ENCODE measurements around the gene IQCK. TPM values are rescaled to one million over a fixed set of nuclear protein-coding genes. Genes with fewer than 3 reads are reported as not detected.
A peak's percentile ranks its signal among the peaks of the same experiment; 100 is the strongest.

IQCK gene
- total RNA-seq, 5 donors from 2014 or later (not counting 1 experiment from before 2014, with no cell fraction given) = 1.6 to 3.3 (median 2.0) TPM

- no peak overlapping the region for H3K27ac ChIP-seq (ENCODE audit: low read length)
- WGBS (ENCODE audit: insufficient coverage) = no CpG with 5 or more reads among the region's 5 CpGs
- peaks cover 2% of the 10 kb centered on the region for H3K9me3 ChIP-seq
Measured at GRCh38 chr16:19689342-19689741, 28.7 kb upstream of the IQCK start.

DNA sequence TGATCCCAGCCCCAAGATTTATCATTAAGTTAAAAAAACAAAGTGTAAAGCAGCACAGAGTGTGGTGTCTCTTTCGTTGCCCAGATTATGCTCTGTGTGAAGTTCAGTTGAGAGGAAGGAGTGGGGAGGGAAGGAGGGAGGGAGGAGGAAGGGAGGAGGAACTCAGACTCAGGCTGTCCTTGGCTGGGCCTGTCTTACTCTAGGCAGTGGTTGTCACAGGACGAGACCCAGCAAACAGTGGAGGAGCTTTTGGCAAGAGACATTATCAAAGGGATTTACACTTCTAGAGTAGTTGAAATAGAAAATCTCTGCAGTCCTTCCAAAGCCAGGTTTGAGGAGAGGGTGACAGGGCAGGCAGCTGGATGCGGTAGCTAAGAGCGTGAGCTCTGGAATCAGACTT lies 27.9 kb upstream of the IQCK start:
- Mint-ChIP-seq H3K4me1 (peaks cover 31 to 62% (median 36%) of the 10 kb centered on the region in 3 donors), H3K4me3 (peak overlapping the region in 1 of 3 donors; percentile 47), H3K9me3 (peaks cover 0 to 3% (median 3%) of the 10 kb centered on the region in 3 donors), H3K36me3 (peaks cover 42% of the 10 kb centered on the region), H3K27me3 (no peaks in the 10 kb centered on the region), H3K27ac (peak overlapping the region; percentile 69 to 82)
- ATAC-seq (replicated peaks in 1 of 4) (peak; percentile 59 to 76 (median 70)), DNase-seq (peak in 1 of 35 experiments; percentile 10)
- no peak overlapping the region for H3K27ac ChIP-seq (ENCODE audit: low read length)
- H3K4me1 ChIP-seq (ENCODE audit: control insufficient read depth in 1 of 2, extremely low read depth in 1 of 2, insufficient read depth in 2 of 2, low read length in 2 of 2) = peaks cover 7 to 43% of the 10 kb centered on the region in 2 experiments
- POLR2A ChIA-PET = no interaction called here
- H3K9me3 ChIP-seq = no peaks in the 10 kb centered on the region
- no peak overlapping the region for H3K4me3 ChIP-seq (ENCODE audit: control insufficient read depth in 1 of 2, extremely low read depth in 1 of 2, low read length in 1 of 2)
- CTCF ChIA-PET = no interaction called here
- no peaks in the 10 kb centered on the region for H3K27me3 ChIP-seq (replicated peaks in 1 of 2; ENCODE audit: control insufficient read depth in 2 of 2, extremely low read depth in 1 of 2, insufficient read depth in 2 of 2, low read length in 1 of 2)
- H3K36me3 ChIP-seq (ENCODE audit: control insufficient read depth in 2 of 2, extremely low read depth in 1 of 2, insufficient read depth in 1 of 2, low read length in 1 of 2) = peaks cover 22 to 36% of the 10 kb centered on the region in 2 donors
- 17% methylated on average over 1 of the region's 4 CpGs for WGBS (ENCODE audit: insufficient coverage)

More at GRCh38 chr16:19689342-19689741, 28.7 kb upstream of the IQCK start:
- H3K27me3 ChIP-seq (replicated peaks in 1 of 2; ENCODE audit: control insufficient read depth in 2 of 2, extremely low read depth in 1 of 2, insufficient read depth in 2 of 2, low read length in 1 of 2) = no peaks in the 10 kb centered on the region
- Mint-ChIP-seq H3K27ac (peak overlapping the region; percentile 69 to 82), H3K9me3 (peaks cover 0 to 8% (median 5%) of the 10 kb centered on the region in 3 donors), H3K4me3 (peak overlapping the region in 1 of 3 donors; percentile 13), H3K4me1 (peaks cover 27 to 56% (median 29%) of the 10 kb centered on the region in 3 donors), H3K36me3 (peaks cover 51% of the 10 kb centered on the region), H3K27me3 (no peaks in the 10 kb centered on the region)
- ATAC-seq (replicated peaks in 1 of 4) = no peak
- POLR2A ChIA-PET = no interaction called here
- CTCF ChIA-PET = no interaction called here
- no peak overlapping the region for H3K4me3 ChIP-seq (ENCODE audit: control insufficient read depth in 1 of 2, extremely low read depth in 1 of 2, low read length in 1 of 2)
- H3K36me3 ChIP-seq (ENCODE audit: control insufficient read depth in 2 of 2, extremely low read depth in 1 of 2, insufficient read depth in 1 of 2, low read length in 1 of 2) = peaks cover 30 to 45% of the 10 kb centered on the region in 2 donors
- DNase-seq = no peak
- H3K4me1 ChIP-seq (ENCODE audit: control insufficient read depth in 1 of 2, extremely low read depth in 1 of 2, insufficient read depth in 2 of 2, low read length in 2 of 2) = peaks cover 7 to 36% of the 10 kb centered on the region in 2 experiments

DNA sequence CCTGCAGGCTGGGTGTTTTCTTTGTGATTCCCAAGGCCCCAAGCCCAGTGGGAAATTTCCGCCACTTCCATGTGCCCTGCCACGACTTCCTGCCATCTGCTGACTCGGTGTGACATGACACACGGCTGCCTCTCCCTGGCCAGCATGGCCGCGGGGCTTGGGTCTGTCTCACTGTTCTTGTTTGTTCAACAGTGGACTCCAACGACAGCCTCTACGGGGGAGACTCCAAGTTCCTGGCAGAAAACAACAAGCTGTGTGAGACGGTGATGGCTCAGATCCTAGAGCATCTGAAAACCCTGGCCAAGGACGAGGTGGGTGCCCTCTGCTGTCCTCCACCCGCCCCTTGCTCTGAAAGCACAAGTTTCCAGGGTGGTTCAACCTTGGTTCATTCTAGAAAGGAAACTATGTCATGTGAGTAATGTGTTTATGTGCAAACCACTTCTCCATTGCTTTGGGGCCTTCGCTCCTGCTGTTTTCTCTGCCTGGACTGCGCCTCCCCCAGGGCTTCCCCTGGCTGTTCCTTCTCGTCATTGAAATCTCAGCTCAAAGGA lies 26.8 kb upstream of the IQCK start:
- POLR2A ChIA-PET = no interaction called here
- CTCF ChIA-PET = interaction anchor here in 1 of 2 donors (0.7 kb wide), 1 partner anchor 195 kb away, joined by 3 read pairs; no protein-coding TSS in a partner anchor

DNA sequence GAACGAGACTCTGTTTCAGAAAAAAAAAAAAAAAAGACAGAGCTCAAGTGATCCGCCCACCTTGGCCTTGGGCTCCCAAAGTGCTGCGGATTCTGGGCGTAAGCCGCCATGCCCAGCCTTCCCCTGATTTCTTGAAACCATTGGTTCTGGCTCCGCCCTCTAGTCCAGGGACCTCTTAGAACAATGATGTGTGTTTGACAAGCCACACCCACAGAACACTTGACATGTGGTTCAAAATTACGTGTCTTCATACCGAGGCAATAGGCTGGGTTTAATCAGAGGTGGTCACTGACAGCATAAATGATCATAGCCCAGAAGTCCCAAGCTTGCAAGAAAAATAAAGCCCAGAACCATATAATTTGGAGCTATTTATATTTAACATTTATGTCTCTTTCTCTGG lies 23.1 kb upstream of the IQCK start:
- Mint-ChIP-seq H3K4me3 (no peak overlapping the region), H3K27ac (peak overlapping the region; percentile 74 to 97), H3K9me3 (no peaks in the 10 kb centered on the region), H3K36me3 (peaks cover 27% of the 10 kb centered on the region), H3K27me3 (no peaks in the 10 kb centered on the region), H3K4me1 (peaks cover 52 to 74% (median 62%) of the 10 kb centered on the region in 3 donors)
- Histone ChIP-seq H3K4me1 (ENCODE audit: control insufficient read depth in 1 of 2, extremely low read depth in 1 of 2, insufficient read depth in 2 of 2, low read length in 2 of 2) (peaks cover 26 to 63% of the 10 kb centered on the region in 2 experiments), H3K9me3 (no peaks in the 10 kb centered on the region), H3K27ac (ENCODE audit: low read length) (no peak overlapping the region), H3K4me3 (ENCODE audit: control insufficient read depth in 1 of 2, extremely low read depth in 1 of 2, low read length in 1 of 2) (no peak overlapping the region), H3K27me3 (replicated peaks in 1 of 2; ENCODE audit: control insufficient read depth in 2 of 2, extremely low read depth in 1 of 2, insufficient read depth in 2 of 2, low read length in 1 of 2) (no peaks in the 10 kb centered on the region), H3K36me3 (ENCODE audit: control insufficient read depth in 2 of 2, extremely low read depth in 1 of 2, insufficient read depth in 1 of 2, low read length in 1 of 2) (peaks cover 12 to 15% of the 10 kb centered on the region in 2 donors)
- no CpG with 5 or more reads among the region's 8 CpGs for WGBS (ENCODE audit: insufficient coverage)
- POLR2A ChIA-PET = no interaction called here
- ATAC-seq (replicated peaks in 1 of 4) (no peak), DNase-seq (no peak)
- CTCF ChIA-PET = interaction anchor here in 1 of 2 donors (0.6 kb wide), 1 partner anchor 99 kb away, joined by 3 read pairs; no protein-coding TSS in a partner anchor

More for the DNA sequence above, 26.8 kb upstream of the IQCK start:
- H3K27me3 Mint-ChIP-seq = no peaks in the 10 kb centered on the region
- peaks cover 39 to 70% (median 44%) of the 10 kb centered on the region in 3 donors for H3K4me1 Mint-ChIP-seq
- H3K36me3 Mint-ChIP-seq = peaks cover 32% of the 10 kb centered on the region
- H3K27ac ChIP-seq (ENCODE audit: low read length) = no peak overlapping the region
- ATAC-seq (replicated peaks in 1 of 4) (no peak), DNase-seq (no peak)
- H3K27ac Mint-ChIP-seq = peak overlapping the region; percentile 29 to 46
- peaks cover 13 to 53% of the 10 kb centered on the region in 2 experiments for H3K4me1 ChIP-seq (ENCODE audit: control insufficient read depth in 1 of 2, extremely low read depth in 1 of 2, insufficient read depth in 2 of 2, low read length in 2 of 2)
- no peak overlapping the region for H3K4me3 Mint-ChIP-seq
- no peaks in the 10 kb centered on the region for H3K9me3 Mint-ChIP-seq
- H3K4me3 ChIP-seq (ENCODE audit: control insufficient read depth in 1 of 2, extremely low read depth in 1 of 2, low read length in 1 of 2) = no peak overlapping the region
- H3K9me3 ChIP-seq = no peaks in the 10 kb centered on the region
- H3K36me3 ChIP-seq (ENCODE audit: control insufficient read depth in 2 of 2, extremely low read depth in 1 of 2, insufficient read depth in 1 of 2, low read length in 1 of 2) = peaks cover 21 to 28% of the 10 kb centered on the region in 2 donors
- WGBS (ENCODE audit: insufficient coverage) = 88% methylated on average over 14 of the region's 14 CpGs
- H3K27me3 ChIP-seq (replicated peaks in 1 of 2; ENCODE audit: control insufficient read depth in 2 of 2, extremely low read depth in 1 of 2, insufficient read depth in 2 of 2, low read length in 1 of 2) = no peaks in the 10 kb centered on the region

- peaks cover 29% of the 10 kb centered on the region for H3K36me3 Mint-ChIP-seq
- WGBS (ENCODE audit: insufficient coverage) = 13% methylated on average over 3 of the region's 10 CpGs
- Histone ChIP-seq H3K9me3 (no peaks in the 10 kb centered on the region), H3K4me3 (ENCODE audit: control insufficient read depth in 1 of 2, extremely low read depth in 1 of 2, low read length in 1 of 2) (no peak overlapping the region), H3K4me1 (ENCODE audit: control insufficient read depth in 1 of 2, extremely low read depth in 1 of 2, insufficient read depth in 2 of 2, low read length in 2 of 2) (peaks cover 24 to 50% of the 10 kb centered on the region in 2 experiments), H3K27me3 (replicated peaks in 1 of 2; ENCODE audit: control insufficient read depth in 2 of 2, extremely low read depth in 1 of 2, insufficient read depth in 2 of 2, low read length in 1 of 2) (no peaks in the 10 kb centered on the region), H3K36me3 (ENCODE audit: control insufficient read depth in 2 of 2, extremely low read depth in 1 of 2, insufficient read depth in 1 of 2, low read length in 1 of 2) (peaks cover 11 to 14% of the 10 kb centered on the region in 2 donors), H3K27ac (ENCODE audit: low read length) (peak overlapping the region; percentile 70)
- H3K27ac Mint-ChIP-seq = peak overlapping the region; percentile 97
- peaks cover 54 to 72% (median 64%) of the 10 kb centered on the region in 3 donors for H3K4me1 Mint-ChIP-seq
- no peaks in the 10 kb centered on the region for H3K9me3 Mint-ChIP-seq
- H3K4me3 Mint-ChIP-seq = peak overlapping the region; percentile 49 to 70 (median 49)
- ChIA-PET POLR2A (interaction anchor here (0.5 to 0.7 kb wide), 3 partner anchors 22 to 1108 kb away, joined by 3 to 4 read pairs (median 4); no protein-coding TSS in a partner anchor), CTCF (interaction anchor here in 1 of 2 donors (1.0 kb wide), 1 partner anchor 21 kb away, joined by 3 read pairs; the partner anchor contains the start of genes IQCK and KNOP1)
- no peaks in the 10 kb centered on the region for H3K27me3 Mint-ChIP-seq
- peak; percentile 27 to 75 (median 57) for DNase-seq
- ATAC-seq (replicated peaks in 1 of 4) = peak; percentile 75 to 84 (median 83)
Measured at GRCh38 chr16:19696328-19696727, 21.7 kb upstream of the IQCK start.

DNA sequence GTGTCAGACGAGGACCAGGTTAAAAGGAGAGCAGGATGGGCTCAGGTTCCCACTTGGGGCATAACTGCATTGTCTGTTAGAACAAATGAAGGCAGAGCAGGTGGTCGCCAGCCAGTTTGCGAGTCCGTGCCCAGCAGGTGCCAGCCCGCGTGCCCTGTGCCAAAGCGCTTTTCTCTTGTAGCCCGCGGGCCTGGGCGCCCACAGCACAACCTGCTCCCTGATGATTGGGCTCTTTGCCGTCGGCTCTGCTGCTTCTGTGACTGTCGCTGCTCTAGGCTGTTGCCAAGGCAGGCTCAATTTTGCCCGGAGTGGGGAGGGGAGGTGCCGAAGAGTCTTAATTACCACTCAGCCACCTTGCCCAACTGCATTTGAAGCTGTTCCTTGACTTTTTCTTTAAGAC lies 21.1 kb upstream of the IQCK start:
- Mint-ChIP-seq H3K27me3 (no peaks in the 10 kb centered on the region), H3K4me3 (peak overlapping the region; percentile 49 to 70 (median 49)), H3K27ac (peak overlapping the region; percentile 97), H3K9me3 (no peaks in the 10 kb centered on the region), H3K36me3 (peaks cover 25% of the 10 kb centered on the region), H3K4me1 (peaks cover 54 to 69% (median 64%) of the 10 kb centered on the region in 3 donors)
- 66% methylated on average over 7 of the region's 15 CpGs for WGBS (ENCODE audit: insufficient coverage)
- Histone ChIP-seq H3K4me3 (ENCODE audit: control insufficient read depth in 1 of 2, extremely low read depth in 1 of 2, low read length in 1 of 2) (no peak overlapping the region), H3K36me3 (ENCODE audit: control insufficient read depth in 2 of 2, extremely low read depth in 1 of 2, insufficient read depth in 1 of 2, low read length in 1 of 2) (peaks cover 8% of the 10 kb centered on the region in 2 donors), H3K4me1 (ENCODE audit: control insufficient read depth in 1 of 2, extremely low read depth in 1 of 2, insufficient read depth in 2 of 2, low read length in 2 of 2) (peaks cover 24 to 49% of the 10 kb centered on the region in 2 experiments), H3K9me3 (no peaks in the 10 kb centered on the region), H3K27me3 (replicated peaks in 1 of 2; ENCODE audit: control insufficient read depth in 2 of 2, extremely low read depth in 1 of 2, insufficient read depth in 2 of 2, low read length in 1 of 2) (no peaks in the 10 kb centered on the region), H3K27ac (ENCODE audit: low read length) (peak overlapping the region; percentile 28)
- POLR2A ChIA-PET = interaction anchor here in 1 of 2 donors (0.5 kb wide), 1 partner anchor 1107 kb away, joined by 4 read pairs; no protein-coding TSS in a partner anchor
- peak in 2 of 4 experiments; percentile 10 to 26 for ATAC-seq (replicated peaks in 1 of 4)
- DNase-seq = peak in 2 of 35 experiments; percentile 8 to 10
- CTCF ChIA-PET = interaction anchor here in 1 of 2 donors (1.0 kb wide), 1 partner anchor 21 kb away, joined by 3 read pairs; the partner anchor contains the start of genes IQCK and KNOP1
